UCSD-AML1 (cell line): ENCODE measurements around the gene OAS1.
"Not testable (repeated sequence)": the region's sequence is repeated elsewhere in the genome, so short reads cannot be mapped to it uniquely, and the experiment has no call there.

ENCODE experiments used
- DNase-seq: peaks from one replicate; lab custom pipeline; 2025; ENCODE audit not compliant: unreplicated experiment; lab: John Stamatoyannopoulos, UW

Gene OAS1

DNA sequence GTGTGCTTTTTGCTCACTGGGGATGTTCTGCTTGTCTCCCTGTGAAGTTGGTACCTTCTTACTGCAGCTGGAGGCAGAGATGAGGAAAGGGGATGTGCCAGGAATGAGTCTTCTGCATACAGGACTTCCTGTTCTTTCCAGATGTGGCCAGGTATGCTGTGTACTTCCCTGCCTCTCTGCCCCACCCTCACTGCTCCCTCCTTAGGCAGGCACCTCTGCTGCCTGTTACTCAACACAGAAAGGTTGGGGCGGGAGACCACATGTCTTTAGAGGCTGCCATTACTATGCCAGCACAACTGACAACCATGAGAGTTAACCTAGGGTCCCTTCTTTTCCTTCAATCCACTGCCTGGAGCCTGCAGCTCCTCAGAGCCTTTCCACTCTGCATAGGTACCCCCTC is 29.5 kb downstream of the OAS1 start:
- DNase-seq, result no peak

DNA sequence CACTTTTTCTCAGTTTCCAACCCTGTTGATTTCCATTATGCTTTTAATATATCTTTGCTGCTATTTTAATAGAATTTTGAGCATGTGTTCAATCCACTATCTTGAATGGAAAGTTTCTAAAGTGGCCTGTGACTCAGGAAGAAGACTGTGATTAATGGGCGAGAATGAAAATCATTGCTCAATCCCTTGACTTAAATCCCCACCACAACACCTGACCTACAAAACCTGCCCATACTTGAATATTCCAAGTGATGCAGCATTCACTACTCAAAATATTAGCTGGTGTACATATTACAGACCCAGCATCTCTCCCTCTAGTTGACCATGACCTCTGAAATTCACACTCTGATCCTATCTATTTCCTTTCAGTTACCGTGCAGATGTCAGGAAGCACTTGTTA is 30.2 kb downstream of the OAS1 start:
- no peak for DNase-seq

DNA sequence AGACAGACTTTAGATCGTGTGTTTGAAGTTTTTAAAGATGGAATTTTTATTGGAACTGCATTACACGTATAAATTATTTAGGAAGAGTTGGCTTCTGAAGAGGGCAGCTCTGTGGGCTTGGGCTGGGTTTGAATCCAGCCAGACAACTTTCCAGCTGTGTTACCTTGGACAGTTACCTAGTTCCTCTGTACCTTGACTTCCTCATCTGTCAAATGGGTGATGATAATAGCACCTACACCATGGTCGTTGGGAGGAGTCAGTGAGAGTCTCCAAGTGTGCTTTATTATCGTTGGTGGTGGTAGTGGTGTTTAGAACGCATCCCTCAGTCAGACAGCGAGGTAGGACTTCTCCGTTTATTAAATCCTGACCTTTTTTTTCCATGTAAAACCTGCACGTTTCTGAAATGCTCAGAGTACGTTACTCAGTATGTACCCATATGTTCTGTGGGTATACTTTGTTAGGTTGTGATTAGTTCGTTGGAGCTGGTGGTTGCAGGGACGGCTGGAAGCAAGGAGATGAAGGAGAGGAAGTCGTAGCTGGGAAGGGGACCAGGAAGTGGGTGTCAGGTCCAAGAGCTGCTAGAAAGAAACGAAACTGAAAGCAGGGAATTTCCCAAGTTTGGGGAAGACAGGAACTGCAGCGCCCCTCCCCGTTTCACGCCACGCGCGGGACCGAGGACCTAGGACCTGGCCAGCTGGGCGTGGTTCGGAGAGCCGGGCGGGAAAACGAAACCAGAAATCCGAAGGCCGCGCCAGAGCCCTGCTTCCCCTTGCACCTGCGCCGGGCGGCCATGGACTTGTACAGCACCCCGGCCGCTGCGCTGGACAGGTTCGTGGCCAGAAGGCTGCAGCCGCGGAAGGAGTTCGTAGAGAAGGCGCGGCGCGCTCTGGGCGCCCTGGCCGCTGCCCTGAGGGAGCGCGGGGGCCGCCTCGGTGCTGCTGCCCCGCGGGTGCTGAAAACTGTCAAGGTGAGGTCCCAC is 31.3 kb downstream of the OAS1 start, which contains the start of gene OAS3:
Gene OAS3, plus strand, starts transcription at position 734 of the 979 bp plus-strand sequence. Its CDS starts 57 bp downstream, at position 791.
- DNase-seq, result peak; percentile 93

DNA sequence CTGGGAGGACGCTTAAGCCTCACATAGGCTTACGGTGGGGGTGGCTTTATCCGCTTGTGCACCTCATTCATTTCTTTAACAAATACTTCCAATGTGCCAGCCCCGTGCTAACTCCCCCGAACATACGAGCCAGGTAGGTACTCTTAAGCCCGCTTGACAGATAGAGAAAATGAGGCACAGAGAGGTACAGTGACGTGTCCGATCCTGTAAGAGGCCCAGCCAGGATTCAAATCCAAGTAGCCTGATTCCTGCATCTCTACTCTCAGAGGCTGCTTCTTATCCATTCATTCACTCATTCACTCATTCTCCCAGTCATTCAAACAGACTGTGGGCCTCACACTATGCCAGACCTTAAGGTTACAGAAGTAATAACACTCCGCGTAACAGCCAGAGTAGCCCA is 32.0 kb downstream of the OAS1 start:
- no peak for DNase-seq

DNA sequence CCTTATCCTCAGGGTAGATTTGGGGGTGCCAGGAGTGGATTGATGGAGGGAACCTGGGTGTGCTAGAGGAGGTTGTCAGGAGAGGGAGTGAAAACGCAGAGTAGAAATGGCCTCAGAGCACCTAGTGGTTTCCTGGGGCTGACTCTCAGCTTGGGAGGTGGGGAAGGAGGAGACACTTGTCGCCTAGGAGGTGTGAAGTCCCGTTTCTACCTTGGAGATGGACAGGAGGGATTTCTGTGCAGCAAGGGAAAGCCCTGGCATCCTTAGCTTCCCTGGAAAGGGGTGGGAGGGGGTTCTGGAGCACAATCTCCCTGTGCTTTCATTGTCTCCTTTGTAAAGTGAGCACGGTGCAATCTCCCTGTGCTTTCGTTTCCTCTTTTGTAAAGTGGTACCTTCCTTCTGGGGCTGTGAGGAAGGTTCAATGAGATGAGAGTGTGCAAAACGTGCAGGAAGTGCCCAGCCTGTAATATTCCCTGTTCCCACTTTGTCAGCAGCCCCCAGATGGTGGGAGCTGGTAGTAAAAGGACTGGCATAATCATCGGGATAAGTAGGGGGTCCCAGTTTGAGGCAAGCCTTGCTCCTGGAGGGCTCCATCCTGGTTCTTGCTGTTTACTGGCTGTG is 33.1 kb downstream of the OAS1 start:
- DNase-seq, result peak; percentile 60

DNA sequence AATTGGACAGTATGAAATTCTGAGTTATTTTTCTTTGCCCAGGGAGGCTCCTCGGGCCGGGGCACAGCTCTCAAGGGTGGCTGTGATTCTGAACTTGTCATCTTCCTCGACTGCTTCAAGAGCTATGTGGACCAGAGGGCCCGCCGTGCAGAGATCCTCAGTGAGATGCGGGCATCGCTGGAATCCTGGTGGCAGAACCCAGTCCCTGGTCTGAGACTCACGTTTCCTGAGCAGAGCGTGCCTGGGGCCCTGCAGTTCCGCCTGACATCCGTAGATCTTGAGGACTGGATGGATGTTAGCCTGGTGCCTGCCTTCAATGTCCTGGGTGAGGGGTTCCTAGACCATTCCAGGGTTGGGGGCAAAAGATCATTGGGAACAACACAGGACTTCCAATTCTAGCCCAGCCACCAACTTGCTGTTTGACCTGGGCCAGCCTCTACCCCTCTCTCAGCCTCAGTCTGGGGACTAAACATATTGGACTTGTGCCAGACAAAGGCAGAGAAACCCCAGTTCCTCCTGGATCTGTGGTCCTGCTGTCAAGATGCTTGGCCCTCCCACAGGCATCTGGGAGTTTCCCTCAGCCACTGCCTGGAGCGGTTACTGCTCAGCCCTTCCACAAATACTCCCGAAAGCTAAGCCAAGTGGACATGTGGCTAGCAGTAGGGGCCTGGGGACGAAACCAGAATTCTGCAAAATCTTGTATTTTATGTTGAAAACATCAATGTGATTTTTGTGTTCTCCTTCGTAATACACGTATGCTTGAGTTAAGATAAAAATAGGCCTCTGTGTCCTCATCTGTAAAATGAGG is 35.0 kb downstream of the OAS1 start:
- no peak for DNase-seq

DNA sequence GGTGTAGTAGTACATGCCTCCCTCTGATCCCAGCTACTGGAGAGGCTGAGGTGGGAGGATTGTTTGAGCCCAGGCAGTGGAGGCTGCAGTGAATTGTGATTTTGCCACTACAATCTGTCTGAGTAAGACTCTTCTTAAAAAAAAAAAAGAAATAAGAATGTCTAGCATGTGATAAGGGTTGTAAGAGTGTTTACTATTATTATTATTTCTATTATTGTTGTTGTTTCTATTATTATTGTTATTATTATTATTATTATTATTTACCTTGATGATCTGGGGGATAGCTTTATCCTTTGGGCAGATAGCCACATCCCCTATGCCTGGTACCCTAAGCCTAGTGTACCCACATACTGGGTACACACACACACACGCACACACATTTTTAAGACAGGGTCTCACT is 35.8 kb downstream of the OAS1 start:
- DNase-seq, result no peak

DNA sequence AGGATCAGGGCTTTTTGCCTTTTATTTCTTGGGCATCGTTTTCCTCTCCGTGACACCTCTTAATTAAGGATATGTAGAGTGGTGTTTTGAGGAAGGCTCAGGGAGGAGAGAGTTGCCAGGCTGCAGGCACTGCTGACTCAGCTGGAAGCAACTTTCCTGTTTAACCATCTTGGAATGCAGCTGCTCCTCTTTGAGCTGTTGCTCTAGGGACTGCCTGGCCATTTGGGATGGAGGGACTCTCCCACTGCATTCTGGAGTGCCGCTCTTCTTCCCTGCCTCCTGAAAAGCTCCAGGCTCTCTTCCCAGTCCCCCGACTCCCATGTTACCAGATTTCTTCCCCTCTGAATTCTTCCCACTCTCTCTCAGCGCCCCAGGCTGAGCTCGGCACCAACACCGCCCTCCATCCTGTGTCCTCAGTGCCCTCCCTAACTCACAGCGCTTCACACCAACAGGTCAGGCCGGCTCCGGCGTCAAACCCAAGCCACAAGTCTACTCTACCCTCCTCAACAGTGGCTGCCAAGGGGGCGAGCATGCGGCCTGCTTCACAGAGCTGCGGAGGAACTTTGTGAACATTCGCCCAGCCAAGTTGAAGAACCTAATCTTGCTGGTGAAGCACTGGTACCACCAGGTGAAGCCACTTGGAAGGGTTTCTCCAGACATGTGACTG is 37.4 kb downstream of the OAS1 start:
- DNase-seq, result no peak

DNA sequence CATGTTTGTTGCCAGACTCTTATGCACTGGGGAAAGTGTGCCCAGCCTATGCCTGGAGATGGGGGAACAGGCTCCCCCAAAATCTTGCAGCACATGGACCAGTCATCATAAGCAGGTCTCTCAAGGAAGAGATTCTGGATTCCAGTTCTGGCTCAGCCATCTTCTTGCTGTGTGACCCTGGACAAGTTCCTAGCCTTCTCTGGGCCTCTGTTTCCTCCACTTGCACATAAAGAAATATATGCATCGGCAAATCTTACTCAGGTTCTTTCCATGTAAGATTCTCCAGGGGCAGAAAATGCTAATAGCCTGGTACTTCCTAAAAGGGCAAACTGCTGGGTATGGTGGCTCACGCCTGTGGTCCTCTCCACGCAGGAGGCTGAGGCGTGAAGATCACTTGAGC is 38.8 kb downstream of the OAS1 start:
- no peak for DNase-seq

DNA sequence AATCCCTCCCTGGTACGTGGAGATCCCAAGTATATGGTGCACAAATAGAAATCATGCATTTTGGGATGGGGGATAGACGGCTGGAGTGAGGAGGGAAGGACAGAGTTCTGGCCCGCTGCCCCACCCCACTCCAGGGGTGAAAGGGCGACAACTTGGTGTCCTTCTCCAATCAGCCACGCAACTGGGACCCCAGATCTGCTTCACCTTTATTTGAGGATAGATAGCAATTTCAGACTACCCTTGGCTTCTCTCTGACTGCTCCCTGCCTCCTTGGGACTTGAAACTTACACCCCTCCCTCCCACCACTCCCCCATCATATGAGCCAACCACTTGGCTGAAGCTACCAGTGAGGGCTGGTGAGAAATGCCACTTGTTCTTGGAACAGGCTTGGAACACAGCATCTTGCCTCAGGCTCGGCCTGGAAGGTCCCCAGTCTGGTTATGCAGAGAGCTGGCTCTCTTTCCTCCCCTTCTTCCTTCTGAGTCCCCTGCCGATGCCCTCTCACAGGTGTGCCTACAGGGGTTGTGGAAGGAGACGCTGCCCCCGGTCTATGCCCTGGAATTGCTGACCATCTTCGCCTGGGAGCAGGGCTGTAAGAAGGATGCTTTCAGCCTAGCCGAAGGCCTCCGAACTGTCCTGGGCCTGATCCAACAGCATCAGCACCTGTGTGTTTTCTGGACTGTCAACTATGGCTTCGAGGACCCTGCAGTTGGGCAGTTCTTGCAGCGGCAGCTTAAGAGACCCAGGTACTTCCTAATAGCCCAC is 39.7 kb downstream of the OAS1 start:
- DNase-seq, result no peak

DNA sequence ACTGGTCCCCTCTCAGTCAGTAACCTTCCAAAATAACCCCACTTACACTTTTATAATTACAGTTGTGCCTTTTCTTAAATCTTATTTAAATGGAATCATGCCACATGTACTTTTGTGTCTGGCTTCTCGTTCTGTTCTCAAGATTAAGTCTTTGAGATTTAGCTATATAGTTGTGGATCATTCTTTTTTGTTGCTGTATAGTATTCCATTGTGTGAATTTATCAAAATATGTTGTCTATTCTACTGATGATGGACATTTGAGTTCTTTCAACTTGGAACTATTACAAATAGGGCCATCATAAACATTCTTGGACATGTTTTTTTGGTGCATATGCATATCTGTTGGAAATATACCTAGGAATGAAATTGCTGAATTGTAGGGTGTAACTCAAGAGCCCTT is 40.6 kb downstream of the OAS1 start:
- no peak for DNase-seq

DNA sequence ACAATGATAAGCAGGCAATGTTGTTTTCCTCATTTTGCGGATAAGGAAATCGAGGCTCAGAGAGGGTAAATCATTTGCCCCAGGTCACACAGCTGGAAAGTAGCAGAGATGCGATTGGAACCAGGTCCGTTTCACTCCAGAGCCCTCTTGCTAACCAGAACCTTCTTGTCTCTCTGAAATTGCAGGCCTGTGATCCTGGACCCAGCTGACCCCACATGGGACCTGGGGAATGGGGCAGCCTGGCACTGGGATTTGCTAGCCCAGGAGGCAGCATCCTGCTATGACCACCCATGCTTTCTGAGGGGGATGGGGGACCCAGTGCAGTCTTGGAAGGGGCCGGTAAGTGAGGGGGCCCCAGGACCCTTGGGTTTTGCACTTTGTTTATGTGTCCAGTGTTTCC is 41.0 kb downstream of the OAS1 start:
- no peak for DNase-seq

DNA sequence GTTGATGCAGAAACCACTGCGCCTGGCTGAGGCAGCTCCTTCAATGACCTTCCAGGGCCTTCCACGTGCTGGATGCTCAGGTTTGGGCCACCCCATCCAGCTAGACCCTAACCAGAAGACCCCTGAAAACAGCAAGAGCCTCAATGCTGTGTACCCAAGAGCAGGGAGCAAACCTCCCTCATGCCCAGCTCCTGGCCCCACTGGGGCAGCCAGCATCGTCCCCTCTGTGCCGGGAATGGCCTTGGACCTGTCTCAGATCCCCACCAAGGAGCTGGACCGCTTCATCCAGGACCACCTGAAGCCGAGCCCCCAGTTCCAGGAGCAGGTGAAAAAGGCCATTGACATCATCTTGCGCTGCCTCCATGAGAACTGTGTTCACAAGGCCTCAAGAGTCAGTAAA is 42.0 kb downstream of the OAS1 start:
- no peak for DNase-seq

DNA sequence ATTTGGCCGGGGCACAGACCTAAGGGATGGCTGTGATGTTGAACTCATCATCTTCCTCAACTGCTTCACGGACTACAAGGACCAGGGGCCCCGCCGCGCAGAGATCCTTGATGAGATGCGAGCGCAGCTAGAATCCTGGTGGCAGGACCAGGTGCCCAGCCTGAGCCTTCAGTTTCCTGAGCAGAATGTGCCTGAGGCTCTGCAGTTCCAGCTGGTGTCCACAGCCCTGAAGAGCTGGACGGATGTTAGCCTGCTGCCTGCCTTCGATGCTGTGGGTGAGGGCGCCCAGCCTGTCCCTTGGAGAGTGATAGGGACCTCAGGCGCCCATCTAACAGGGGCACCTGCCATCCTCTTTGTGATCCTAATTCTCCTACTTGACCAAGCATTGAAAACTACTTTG is 43.9 kb downstream of the OAS1 start:
- DNase-seq, result no peak

DNA sequence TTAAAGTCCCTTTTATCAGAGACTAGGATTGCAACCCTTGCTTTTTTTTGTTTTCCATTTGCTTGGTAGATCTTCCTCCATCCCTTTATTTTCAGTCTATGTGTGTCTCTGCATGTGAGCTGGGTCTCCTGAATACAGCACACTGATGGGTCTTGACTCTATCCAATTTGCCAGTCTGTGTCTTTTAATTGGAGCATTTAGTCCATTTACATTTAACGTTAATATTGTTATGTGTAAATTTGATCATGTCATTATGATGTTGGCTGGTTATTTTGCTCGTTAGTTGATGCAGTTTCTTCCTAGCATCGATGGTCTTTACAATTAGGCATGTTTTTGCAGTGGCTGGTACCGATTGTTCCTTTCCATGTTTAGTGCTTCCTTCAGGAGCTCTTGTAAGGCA is 50.4 kb downstream of the OAS1 start:
- DNase-seq, result not testable (repeated sequence)

DNA sequence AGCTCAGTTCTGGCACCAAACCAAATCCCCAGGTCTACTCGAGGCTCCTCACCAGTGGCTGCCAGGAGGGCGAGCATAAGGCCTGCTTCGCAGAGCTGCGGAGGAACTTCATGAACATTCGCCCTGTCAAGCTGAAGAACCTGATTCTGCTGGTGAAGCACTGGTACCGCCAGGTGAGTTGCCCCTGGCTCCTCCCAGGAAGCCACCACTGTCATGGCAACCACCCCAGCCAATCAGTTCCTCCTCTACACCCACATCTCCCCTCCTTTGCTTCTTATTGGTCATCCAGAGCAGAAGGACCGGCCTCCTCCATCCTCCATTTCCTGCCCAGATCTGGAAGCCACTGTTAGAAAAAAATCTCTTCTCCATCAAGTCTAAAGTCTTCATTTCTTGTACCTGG is 54.3 kb downstream of the OAS1 start:
- DNase-seq, result no peak

DNA sequence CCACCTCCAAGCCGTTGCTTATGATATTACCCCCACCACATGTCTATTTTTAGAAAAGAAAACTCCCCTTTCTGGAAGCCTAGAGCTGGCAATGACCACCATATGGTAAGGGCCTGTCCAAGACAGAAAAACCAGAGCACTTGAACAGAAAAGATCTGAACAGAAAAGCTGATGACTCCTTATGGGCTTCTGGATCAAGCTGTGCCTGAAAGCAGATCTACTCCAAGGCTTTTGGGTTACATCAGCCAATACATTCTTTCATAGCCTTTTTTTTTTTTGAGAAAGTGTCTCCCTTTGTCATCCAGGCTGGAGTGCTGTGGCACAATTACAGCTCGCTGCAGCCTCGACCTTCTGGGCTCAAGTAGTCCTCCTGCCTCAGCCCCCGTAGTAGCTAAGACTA is 54.8 kb downstream of the OAS1 start:
- DNase-seq, result no peak

DNA sequence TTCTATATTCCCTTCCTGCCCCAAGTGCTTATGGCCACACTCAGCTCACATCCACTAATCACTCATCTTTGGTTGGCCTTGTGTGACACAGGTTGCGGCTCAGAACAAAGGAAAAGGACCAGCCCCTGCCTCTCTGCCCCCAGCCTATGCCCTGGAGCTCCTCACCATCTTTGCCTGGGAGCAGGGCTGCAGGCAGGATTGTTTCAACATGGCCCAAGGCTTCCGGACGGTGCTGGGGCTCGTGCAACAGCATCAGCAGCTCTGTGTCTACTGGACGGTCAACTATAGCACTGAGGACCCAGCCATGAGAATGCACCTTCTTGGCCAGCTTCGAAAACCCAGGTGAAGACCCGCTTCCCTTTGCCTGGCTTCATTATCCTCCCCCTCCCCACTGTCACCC is 55.8 kb downstream of the OAS1 start:
- no peak for DNase-seq

DNA sequence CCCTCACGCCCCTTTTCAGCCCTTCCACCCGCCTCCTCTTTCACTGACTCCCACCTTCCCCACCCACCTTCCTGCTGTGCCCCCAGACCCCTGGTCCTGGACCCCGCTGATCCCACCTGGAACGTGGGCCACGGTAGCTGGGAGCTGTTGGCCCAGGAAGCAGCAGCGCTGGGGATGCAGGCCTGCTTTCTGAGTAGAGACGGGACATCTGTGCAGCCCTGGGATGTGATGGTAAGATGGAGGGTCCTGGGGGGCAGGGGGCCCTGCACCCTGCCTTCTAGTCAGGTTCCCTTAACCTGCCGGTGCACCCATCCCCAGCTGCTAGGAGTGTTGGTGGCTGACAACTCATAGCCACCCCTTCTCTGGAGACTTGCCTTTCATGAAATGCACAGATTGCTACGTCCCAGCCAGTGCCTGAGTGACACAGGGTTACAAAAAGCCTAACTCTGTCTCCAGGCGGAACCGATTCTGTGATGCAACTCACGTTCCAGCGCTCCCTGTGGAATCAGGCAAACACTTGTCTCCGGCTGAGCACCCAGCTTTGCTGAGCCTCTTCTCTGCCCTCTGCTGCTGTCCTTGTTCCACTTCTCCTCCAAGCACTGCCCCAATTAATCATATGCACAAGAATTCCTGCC is 56.6 kb downstream of the OAS1 start:
- DNase-seq, result no peak
